ENCODE data around the gene DPH1.

DPH1 gene

GRCh38 chr17:2068031-2068518 is 38.1 kb downstream of the DPH1 start:
- Histone ChIP-seq H3K4me1 (ENCODE audit: control insufficient read depth, insufficient read depth, low read length) (peaks cover 68% of the 10 kb centered on the region), H3K9me3 (replicated peaks; ENCODE audit: low read length) (no peaks in the 10 kb centered on the region), H3K27me3 (ENCODE audit: control insufficient read depth, insufficient read depth, low read length) (no peaks in the 10 kb centered on the region), H3K4me3 (ENCODE audit: low read length) (peak overlapping the region; percentile 0), H3K4me2 (ENCODE audit: low read length) (peak overlapping the region; percentile 11), H3K9ac (ENCODE audit: low read depth, low read length) (peak overlapping the region; percentile 43), H3K36me3 (ENCODE audit: insufficient read depth, low read length) (peaks cover 29% of the 10 kb centered on the region)

- Histone ChIP-seq H3K9me3 (replicated peaks; ENCODE audit: low read length) (no peaks in the 10 kb centered on the region), H3K4me1 (ENCODE audit: control insufficient read depth, insufficient read depth, low read length) (peaks cover 65% of the 10 kb centered on the region), H3K36me3 (ENCODE audit: insufficient read depth, low read length) (peaks cover 27% of the 10 kb centered on the region), H3K4me3 (ENCODE audit: low read length) (peak overlapping the region; percentile 0), H3K4me2 (ENCODE audit: low read length) (peak overlapping the region; percentile 11), H3K27me3 (ENCODE audit: control insufficient read depth, insufficient read depth, low read length) (no peaks in the 10 kb centered on the region), H3K9ac (ENCODE audit: low read depth, low read length) (peak overlapping the region; percentile 43)
Observed at GRCh38 chr17:2068519-2069051, 38.6 kb downstream of the DPH1 start.

GRCh38 chr17:2070241-2071023 is 40.5 kb downstream of the DPH1 start:
- no peak overlapping the region for H3K4me2 ChIP-seq (ENCODE audit: low read length)
- H3K4me3 ChIP-seq (ENCODE audit: low read length) = no peak overlapping the region
- peak overlapping the region; percentile 57 for H3K9ac ChIP-seq (ENCODE audit: low read depth, low read length)
- no peaks in the 10 kb centered on the region for H3K9me3 ChIP-seq (replicated peaks; ENCODE audit: low read length)
- H3K4me1 ChIP-seq (ENCODE audit: control insufficient read depth, insufficient read depth, low read length) = peaks cover 67% of the 10 kb centered on the region
- peaks cover 11% of the 10 kb centered on the region for H3K36me3 ChIP-seq (ENCODE audit: insufficient read depth, low read length)
- H3K27me3 ChIP-seq (ENCODE audit: control insufficient read depth, insufficient read depth, low read length) = no peaks in the 10 kb centered on the region

- Histone ChIP-seq H3K4me1 (ENCODE audit: control insufficient read depth, insufficient read depth, low read length) (peaks cover 67% of the 10 kb centered on the region), H3K9me3 (replicated peaks; ENCODE audit: low read length) (no peaks in the 10 kb centered on the region), H3K4me3 (ENCODE audit: low read length) (no peak overlapping the region), H3K36me3 (ENCODE audit: insufficient read depth, low read length) (peaks cover 10% of the 10 kb centered on the region), H3K9ac (ENCODE audit: low read depth, low read length) (peak overlapping the region; percentile 57), H3K27me3 (ENCODE audit: control insufficient read depth, insufficient read depth, low read length) (no peaks in the 10 kb centered on the region), H3K4me2 (ENCODE audit: low read length) (no peak overlapping the region)
Observed at GRCh38 chr17:2071024-2071385, 41.1 kb downstream of the DPH1 start.

GRCh38 chr17:2071455-2072281 is 41.7 kb downstream of the DPH1 start:
- Histone ChIP-seq H3K4me2 (ENCODE audit: low read length) (peak overlapping the region; percentile 51), H3K4me3 (ENCODE audit: low read length) (no peak overlapping the region), H3K27me3 (ENCODE audit: control insufficient read depth, insufficient read depth, low read length) (no peaks in the 10 kb centered on the region), H3K36me3 (ENCODE audit: insufficient read depth, low read length) (peaks cover 15% of the 10 kb centered on the region), H3K4me1 (ENCODE audit: control insufficient read depth, insufficient read depth, low read length) (peaks cover 60% of the 10 kb centered on the region), H3K9me3 (replicated peaks; ENCODE audit: low read length) (no peaks in the 10 kb centered on the region), H3K9ac (ENCODE audit: low read depth, low read length) (peak overlapping the region; percentile 57)

- Histone ChIP-seq H3K9ac (ENCODE audit: low read depth, low read length) (no peak overlapping the region), H3K9me3 (replicated peaks; ENCODE audit: low read length) (no peaks in the 10 kb centered on the region), H3K4me3 (ENCODE audit: low read length) (no peak overlapping the region), H3K4me2 (ENCODE audit: low read length) (no peak overlapping the region), H3K36me3 (ENCODE audit: insufficient read depth, low read length) (peaks cover 23% of the 10 kb centered on the region), H3K4me1 (ENCODE audit: control insufficient read depth, insufficient read depth, low read length) (peaks cover 35% of the 10 kb centered on the region), H3K27me3 (ENCODE audit: control insufficient read depth, insufficient read depth, low read length) (no peaks in the 10 kb centered on the region)
Observed at GRCh38 chr17:2074919-2075318, 45.0 kb downstream of the DPH1 start.

GRCh38 chr17:2075336-2076086 is 45.6 kb downstream of the DPH1 start:
- Histone ChIP-seq H3K36me3 (ENCODE audit: insufficient read depth, low read length) (peaks cover 23% of the 10 kb centered on the region), H3K9me3 (replicated peaks; ENCODE audit: low read length) (no peaks in the 10 kb centered on the region), H3K4me3 (ENCODE audit: low read length) (no peak overlapping the region), H3K9ac (ENCODE audit: low read depth, low read length) (peak overlapping the region; percentile 45), H3K27me3 (ENCODE audit: control insufficient read depth, insufficient read depth, low read length) (no peaks in the 10 kb centered on the region), H3K4me2 (ENCODE audit: low read length) (no peak overlapping the region), H3K4me1 (ENCODE audit: control insufficient read depth, insufficient read depth, low read length) (peaks cover 29% of the 10 kb centered on the region)

- H3K4me2 ChIP-seq (ENCODE audit: low read length) = no peak overlapping the region
- no peak overlapping the region for H3K9ac ChIP-seq (ENCODE audit: low read depth, low read length)
- no peaks in the 10 kb centered on the region for H3K27me3 ChIP-seq (ENCODE audit: control insufficient read depth, insufficient read depth, low read length)
- H3K4me3 ChIP-seq (ENCODE audit: low read length) = no peak overlapping the region
- H3K36me3 ChIP-seq (ENCODE audit: insufficient read depth, low read length) = peaks cover 22% of the 10 kb centered on the region
- H3K9me3 ChIP-seq (replicated peaks; ENCODE audit: low read length) = no peaks in the 10 kb centered on the region
- peaks cover 27% of the 10 kb centered on the region for H3K4me1 ChIP-seq (ENCODE audit: control insufficient read depth, insufficient read depth, low read length)
Observed at GRCh38 chr17:2076087-2076984, 46.4 kb downstream of the DPH1 start.

GRCh38 chr17:2077040-2077439 is 47.1 kb downstream of the DPH1 start:
- H3K4me1 ChIP-seq (ENCODE audit: control insufficient read depth, insufficient read depth, low read length) = peaks cover 27% of the 10 kb centered on the region

GRCh38 chr17:2081564-2081963 is 51.6 kb downstream of the DPH1 start:
- peaks cover 43% of the 10 kb centered on the region for H3K4me1 ChIP-seq (ENCODE audit: control insufficient read depth, insufficient read depth, low read length)
- peaks cover 16% of the 10 kb centered on the region for H3K36me3 ChIP-seq (ENCODE audit: insufficient read depth, low read length)
- peak overlapping the region; percentile 32 for H3K4me2 ChIP-seq (ENCODE audit: low read length)
- H3K4me3 ChIP-seq (ENCODE audit: low read length) = peak overlapping the region; percentile 10
- H3K27me3 ChIP-seq (ENCODE audit: control insufficient read depth, insufficient read depth, low read length) = no peaks in the 10 kb centered on the region
- H3K9ac ChIP-seq (ENCODE audit: low read depth, low read length) = peak overlapping the region; percentile 76
- no peaks in the 10 kb centered on the region for H3K9me3 ChIP-seq (replicated peaks; ENCODE audit: low read length)

More at GRCh38 chr17:2077040-2077439, 47.1 kb downstream of the DPH1 start:
- Histone ChIP-seq H3K27me3 (ENCODE audit: control insufficient read depth, insufficient read depth, low read length) (no peaks in the 10 kb centered on the region), H3K36me3 (ENCODE audit: insufficient read depth, low read length) (peaks cover 20% of the 10 kb centered on the region), H3K9ac (ENCODE audit: low read depth, low read length) (no peak overlapping the region), H3K4me2 (ENCODE audit: low read length) (no peak overlapping the region), H3K4me3 (ENCODE audit: low read length) (no peak overlapping the region), H3K9me3 (replicated peaks; ENCODE audit: low read length) (no peaks in the 10 kb centered on the region)

Data from skeletal muscle satellite cell (primary cell).